PC-9 (cell line): ENCODE measurements around the gene ESD. TPM values are rescaled to one million over a fixed set of nuclear protein-coding genes. Genes with fewer than 3 reads are reported as not detected.

ENCODE experiments used
- Bru-seq: library from RNA; stranded (reverse); fragments of 400-500 nt; gene quantifications from one replicate; lab custom pipeline; 2021; lab: Mats Ljungman, UMichigan
- BruChase-seq, 2 experiments: library from RNA; stranded (reverse); fragments of 400-500 nt; gene quantifications; one replicate each; lab custom pipeline; 2021; lab: Mats Ljungman, UMichigan
- BruUV-seq: library from RNA; stranded (reverse); fragments of 400-500 nt; replicated peaks from 2 replicates; lab custom pipeline; 2021; lab: Mats Ljungman, UMichigan
- CTCF ChIA-PET: fragments of 300-600 bp; sonication (Branson Sonifier 250); formaldehyde crosslinking; loops from one replicate; lab custom pipeline; 2022; ENCODE audit warnings: antibody characterized with exemption; lab: Charles Lee
- POLR2A ChIA-PET: fragments of 300-600 bp; sonication (Branson Sonifier 250); formaldehyde crosslinking; loops from one replicate; lab custom pipeline; 2022; ENCODE audit warnings: antibody characterized with exemption; ENCODE audit not compliant: unreplicated experiment; lab: Charles Lee
- DNase-seq, 2 experiments: peaks; one replicate each; pipeline versions ENCODE4 v3.0.0 to v3.0.0-alpha.2; 2015 to 2022; ENCODE audit warnings: mixed read lengths in 1 of 2
- H2AFZ ChIP-seq: fragments of 200-600 bp; sonication (generic); 2 replicates; pipeline ENCODE4 v1.8.1; 2017; ENCODE audit warnings: antibody characterized with exemption
- H3F3A ChIP-seq: fragments of 200-600 bp; sonication (generic); 2 replicates; pipeline ENCODE4 v1.8.1; 2017; ENCODE audit warnings: antibody characterized with exemption, mild to moderate bottlenecking, low read depth; ENCODE audit not compliant: insufficient read depth
- H3K27ac ChIP-seq: fragments of 200-600 bp; sonication (generic); 2 replicates; pipeline ENCODE4 v1.6.1; 2016; ENCODE audit warnings: mixed run types
- H3K27me3 ChIP-seq: fragments of 200-600 bp; sonication (generic); 2 replicates; pipeline ENCODE4 v1.6.1; 2016; ENCODE audit warnings: low read depth, mixed run types; ENCODE audit not compliant: insufficient read depth
- H3K36me3 ChIP-seq: fragments of 200-600 bp; sonication (generic); 2 replicates; pipeline ENCODE4 v1.6.1; 2016; ENCODE audit warnings: low read depth, mixed run types
- H3K4me1 ChIP-seq: fragments of 200-600 bp; sonication (generic); replicated peaks from 2 replicates; pipeline ENCODE4 v1.6.1; 2016; ENCODE audit warnings: mixed run types; ENCODE audit not compliant: insufficient read depth
- H3K4me2 ChIP-seq: fragments of 200-600 bp; sonication (generic); 2 replicates; pipeline ENCODE4 v1.6.1; 2017; ENCODE audit warnings: mixed run types
- H3K4me3 ChIP-seq: fragments of 200-600 bp; sonication (generic); 2 replicates; pipeline ENCODE4 v1.6.1; 2016; ENCODE audit warnings: mixed run types
- H3K79me2 ChIP-seq: fragments of 200-600 bp; sonication (generic); 2 replicates; pipeline ENCODE4 v1.6.1; 2017; ENCODE audit warnings: low read depth, mixed run types
- H3K9me2 ChIP-seq: fragments of 200-600 bp; sonication (generic); 2 replicates; pipeline ENCODE4 v1.8.1; 2017; ENCODE audit warnings: mild to moderate bottlenecking; ENCODE audit not compliant: insufficient read depth
- H3K9me3 ChIP-seq: fragments of 200-600 bp; sonication (generic); 2 replicates; pipeline ENCODE4 v1.8.1; 2016; ENCODE audit warnings: low read depth; ENCODE audit not compliant: insufficient read depth
- H4K20me1 ChIP-seq: fragments of 200-600 bp; sonication (generic); 2 replicates; pipeline ENCODE4 v1.8.1; 2017; ENCODE audit not compliant: insufficient read depth
- CTCF ChIP-seq: fragments of 200-600 bp; sonication (generic); conservative IDR thresholded peaks from 2 replicates; pipeline ENCODE4 v1.6.1; 2017; ENCODE audit warnings: mixed run types, antibody characterized with exemption, mild to moderate bottlenecking, moderate library complexity
- EZH2 ChIP-seq: fragments of 200-600 bp; sonication (generic); IDR thresholded peaks from 2 replicates; pipeline ENCODE4 v1.8.0; 2017; ENCODE audit warnings: antibody characterized with exemption, low read depth
- intact Hi-C: fragments of 100-400 bp; cut with micrococcal nuclease; formaldehyde crosslinking; loops from one replicate; pipeline ENCODE4 v1.10.0; 2022; ENCODE audit not compliant: unreplicated experiment
- long read RNA-seq: library from polyadenylated mRNA; stranded (forward); transcript quantifications from one replicate; pipeline ENCODE4 v2.0.0, GENCODE V29; 2022
- total RNA-seq: library from RNA; stranded (reverse); gene quantifications from 2 replicates; pipeline ENCODE4 v1.2.3, GENCODE V29; 2021

ESD gene
- 48.7 and 58.5 TPM in 2 replicates for total RNA-seq
- percentile 72 among the genes with signal in this experiment for Bru-seq, nascent RNA
- BruChase-seq, experiment 1, labeled RNA remaining after a 2-hour chase: percentile 54 among the genes with signal in this experiment
- percentile 73 among the genes with signal in this experiment for BruChase-seq, experiment 2, labeled RNA remaining after a 6-hour chase
- long read RNA-seq, transcript ESD-202 (10 exons, 1,192 nt): major isoform, 66 of 83 reads
- long read RNA-seq, partial matches to known transcripts: 11 of 83 reads
- long read RNA-seq, other reads (novel, unspliced or antisense): 6 of 83 reads

GRCh38 chr13:46796515-46797474 lies at the start of gene ESD:
TSS of gene ESD (minus strand) at chr13:46797161. CDS start at chr13:46791413, 5,748 bp downstream.
- BruUV-seq: TSS peak; percentile 67
- Histone ChIP-seq H3K4me1 (peaks cover 11% of the 10 kb centered on the region; the same call in 1 of the 2 replicates), H3F3A (peaks cover 8% of the 10 kb centered on the region; the same call in 1 of the 2 replicates), H3K27ac (peak within 1 kb of the TSS; percentile 61), H4K20me1 (no peaks in the 10 kb centered on the region), H3K4me3 (peak within 1 kb of the TSS; percentile 92), H3K9me3 (no peaks in the 10 kb centered on the region), H3K27me3 (no peaks in the 10 kb centered on the region), H3K79me2 (peaks cover 11% of the 10 kb centered on the region; the same call in 1 of the 2 replicates), H2AFZ (peak within 1 kb of the TSS; percentile 100), H3K36me3 (no peaks in the 10 kb centered on the region), H3K4me2 (peak within 1 kb of the TSS; percentile 79), H3K9me2 (no peaks in the 10 kb centered on the region)
- intact Hi-C loops: loop anchor here (10.0 kb wide), 1 partner anchor 242 kb away; the partner anchor contains the start of gene LRCH1
- CTCF ChIA-PET: no interaction called here
- POLR2A ChIA-PET: no interaction called here
- DNase-seq: peak; percentile 68 to 82
- TF ChIP-seq EZH2: no peak

GRCh38 chr13:46846726-46847125 lies 49.8 kb upstream of the ESD start:
- TF ChIP-seq CTCF: no peak
- no peak for TF ChIP-seq EZH2
- no peaks in the 10 kb centered on the region for H4K20me1 ChIP-seq
- ChIA-PET POLR2A (interaction anchor here (0.6 kb wide), 1 partner anchor 102 kb away, joined by 4 read pairs; no protein-coding TSS in a partner anchor), CTCF (no interaction called here)
- H3K36me3 ChIP-seq: no peaks in the 10 kb centered on the region
- H3K4me2 ChIP-seq: no peak overlapping the region
- no peak for DNase-seq
- no peaks in the 10 kb centered on the region for H3K4me1 ChIP-seq
- H3K27me3 ChIP-seq: no peaks in the 10 kb centered on the region
- no peaks in the 10 kb centered on the region for H3K9me3 ChIP-seq
- intact Hi-C loops: no loop called here
- H3F3A ChIP-seq: no peaks in the 10 kb centered on the region
- H3K9me2 ChIP-seq: no peaks in the 10 kb centered on the region
- H3K79me2 ChIP-seq: no peaks in the 10 kb centered on the region
- H3K27ac ChIP-seq: no peak overlapping the region
- H3K4me3 ChIP-seq: no peak overlapping the region
- no TSS peak for BruUV-seq
- no peak overlapping the region for H2AFZ ChIP-seq

- no peak overlapping the region for H3K27ac ChIP-seq
- POLR2A ChIA-PET: no interaction called here
Observed at GRCh38 chr13:46845146-46845545, 48.2 kb upstream of the ESD start.

More at GRCh38 chr13:46845146-46845545, 48.2 kb upstream of the ESD start:
- Histone ChIP-seq H3K27me3 (no peaks in the 10 kb centered on the region), H3K4me2 (no peak overlapping the region), H3K4me3 (no peak overlapping the region), H3K9me2 (no peaks in the 10 kb centered on the region), H4K20me1 (no peaks in the 10 kb centered on the region), H3K9me3 (no peaks in the 10 kb centered on the region), H3F3A (no peaks in the 10 kb centered on the region), H3K36me3 (no peaks in the 10 kb centered on the region), H3K4me1 (no peaks in the 10 kb centered on the region), H2AFZ (no peak overlapping the region), H3K79me2 (no peaks in the 10 kb centered on the region)
- BruUV-seq: no TSS peak
- TF ChIP-seq EZH2 (no peak), CTCF (no peak)
- DNase-seq: no peak
- intact Hi-C loops: no loop called here
- CTCF ChIA-PET: interaction anchor here (0.5 kb wide), 1 partner anchor 672 kb away, joined by 3 read pairs; no protein-coding TSS in a partner anchor
